ENCODE results near the gene GPHN. TPM values are rescaled to one million over a fixed set of nuclear protein-coding genes. Genes with fewer than 3 reads are reported as not detected.

The GPHN gene
- total and polyA plus RNA-seq, 2 of the 8 experiments (the other 6 are each of a cell fraction or from before 2014, with no cell fraction given), result 6.0 to 16.0 TPM

DNA sequence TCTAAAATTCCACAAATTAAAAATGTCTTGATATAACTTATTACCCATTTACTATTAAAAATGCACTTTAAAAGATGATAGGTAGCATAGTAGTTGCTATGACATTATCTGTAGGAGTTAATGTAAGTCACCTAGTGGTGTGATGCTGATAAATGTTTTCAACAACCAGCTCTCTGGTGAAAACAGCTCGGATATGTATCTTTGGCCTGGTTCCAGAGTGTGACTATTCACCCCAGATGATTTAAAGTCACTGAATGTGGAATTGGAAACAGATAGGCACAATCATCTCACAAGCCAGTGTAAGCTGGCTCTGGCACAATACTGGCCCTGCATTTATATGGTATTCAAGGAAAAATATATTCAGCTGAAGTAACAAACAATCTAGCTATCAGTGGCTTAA lies 31.0 kb upstream of the GPHN start (continued):
- TF ChIP-seq SP4 (IDR thresholded peaks at IDR 0.05; ENCODE audit: low read length), result no peak
- TF ChIP-seq, protein P1, sequence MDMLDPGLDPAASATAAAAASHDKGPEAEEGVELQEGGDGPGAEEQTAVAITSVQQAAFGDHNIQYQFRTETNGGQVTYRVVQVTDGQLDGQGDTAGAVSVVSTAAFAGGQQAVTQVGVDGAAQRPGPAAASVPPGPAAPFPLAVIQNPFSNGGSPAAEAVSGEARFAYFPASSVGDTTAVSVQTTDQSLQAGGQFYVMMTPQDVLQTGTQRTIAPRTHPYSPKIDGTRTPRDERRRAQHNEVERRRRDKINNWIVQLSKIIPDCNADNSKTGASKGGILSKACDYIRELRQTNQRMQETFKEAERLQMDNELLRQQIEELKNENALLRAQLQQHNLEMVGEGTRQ (IDR thresholded peaks at IDR 0.05; ENCODE audit: low read length), result no peak
- TF ChIP-seq TEAD4 (IDR thresholded peaks at IDR 0.05; ENCODE audit: low read depth, low read length), result no peak

All from H1 (cell line).